Fibroblast of skin of left biceps (primary cell): Measurements from ENCODE around the gene COL27A1.

Experiments
- DNase-seq, 2 experiments: peaks; one replicate each; pipeline ENCODE4 v3.0.0-alpha.2; 2013; ENCODE audit warnings: low read depth in 2 of 2

The COL27A1 gene

DNA sequence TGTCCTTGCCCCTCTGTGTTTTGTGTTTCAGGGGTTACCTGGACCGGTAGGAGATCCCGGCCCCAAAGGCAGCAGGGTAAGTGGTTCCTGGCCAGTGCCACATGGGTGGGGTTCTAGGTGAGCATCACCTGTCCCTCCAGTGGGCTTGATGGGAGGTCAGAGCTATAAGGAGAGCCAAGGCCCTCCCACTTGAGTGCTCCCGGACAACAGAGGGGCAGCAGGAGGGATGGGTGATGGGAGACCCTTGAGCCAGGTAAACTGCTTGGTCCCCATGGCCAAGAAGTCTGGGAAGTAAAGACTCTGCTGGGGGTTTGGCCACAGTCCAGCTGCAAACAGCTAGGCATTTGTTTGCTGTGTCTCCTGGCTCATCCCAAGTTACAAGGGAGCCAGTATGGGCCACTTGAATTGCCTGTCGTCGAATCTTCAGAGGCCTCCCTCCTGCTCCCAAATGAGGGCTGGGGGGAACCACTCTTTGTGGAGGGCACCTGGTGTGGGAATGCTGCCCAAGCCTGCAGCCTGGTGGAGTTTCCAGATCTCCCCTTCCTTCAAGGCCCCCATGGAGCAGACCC, 51.0 kb downstream of the COL27A1 start:
- no peak for DNase-seq

DNA sequence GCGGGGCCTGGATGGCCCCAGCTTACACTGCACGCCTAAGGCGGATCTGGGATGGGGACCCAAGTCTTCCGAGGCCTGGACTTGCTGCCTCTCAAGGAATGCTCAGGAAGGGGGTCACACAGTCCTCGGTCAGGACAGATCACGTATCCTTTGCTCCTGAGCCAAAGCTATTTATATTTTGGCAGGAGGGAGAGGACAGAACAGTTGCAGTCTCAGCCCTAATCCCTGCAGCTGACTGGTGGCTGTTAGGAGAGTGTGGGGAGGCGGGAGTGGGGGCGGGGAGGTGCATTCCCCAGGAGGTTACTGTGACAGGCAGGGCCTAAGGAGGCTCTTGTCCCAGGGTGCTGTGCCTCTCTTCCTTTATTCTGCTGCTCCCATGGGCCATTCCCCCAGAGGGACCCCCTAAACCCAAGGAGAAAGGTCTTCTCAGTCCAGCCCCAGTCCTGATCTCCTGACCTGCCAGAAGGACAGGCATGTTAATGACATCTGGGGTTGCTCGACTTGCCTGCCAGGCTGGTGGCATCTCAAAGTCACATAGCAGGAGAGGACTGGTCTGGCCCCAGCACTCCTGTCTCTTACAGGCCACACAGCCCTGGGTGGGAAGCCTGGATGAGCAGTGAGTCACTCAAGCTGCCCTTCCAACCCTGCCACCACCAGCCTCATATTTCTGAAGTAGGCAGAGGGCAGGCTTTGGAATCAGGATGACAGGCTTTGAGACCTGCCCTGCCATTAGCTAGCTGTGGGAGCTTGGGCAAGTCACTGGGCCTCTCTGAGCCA, 51.9 kb downstream of the COL27A1 start:
- DNase-seq: no peak

DNA sequence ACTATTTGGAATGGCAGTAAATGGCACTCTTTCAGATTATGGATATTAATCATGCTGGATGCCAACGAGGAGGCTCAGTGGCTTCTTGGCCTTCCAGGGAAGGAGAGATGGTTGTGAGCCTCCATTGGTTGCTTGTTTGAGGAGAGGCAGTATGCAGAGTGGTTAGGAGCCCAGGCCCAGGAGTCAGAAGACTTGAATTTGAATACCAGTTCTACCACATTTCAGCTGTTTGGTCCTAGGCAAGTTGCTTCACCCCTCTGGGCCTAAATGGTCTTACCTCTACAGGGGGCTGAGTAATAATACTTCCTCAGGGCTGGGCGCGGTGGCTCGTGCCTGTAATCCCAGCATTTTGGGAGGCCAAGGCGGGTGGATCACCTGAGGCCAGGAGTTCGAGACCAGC, 52.5 kb downstream of the COL27A1 start:
- DNase-seq: no peak

DNA sequence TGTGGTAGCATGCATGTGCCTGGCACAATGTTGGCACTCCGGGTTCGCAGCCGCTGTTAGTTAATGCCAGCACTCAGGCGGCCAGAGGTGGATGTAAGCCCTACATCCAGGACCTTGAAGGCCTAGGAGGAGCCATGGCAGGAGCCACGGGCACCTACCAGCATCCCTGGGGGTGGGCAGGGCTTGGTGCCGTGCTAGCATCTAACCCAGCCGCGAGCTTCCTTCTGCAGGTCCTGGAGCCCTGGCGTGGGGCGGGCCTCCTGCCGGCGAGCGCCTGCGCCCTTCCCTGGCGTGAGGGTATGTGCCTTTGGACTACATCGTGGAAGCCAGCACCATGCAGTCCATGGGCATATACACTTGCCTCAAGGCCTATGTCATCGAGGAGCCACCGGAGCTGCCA, 53.8 kb downstream of the COL27A1 start:
- DNase-seq: no peak

DNA sequence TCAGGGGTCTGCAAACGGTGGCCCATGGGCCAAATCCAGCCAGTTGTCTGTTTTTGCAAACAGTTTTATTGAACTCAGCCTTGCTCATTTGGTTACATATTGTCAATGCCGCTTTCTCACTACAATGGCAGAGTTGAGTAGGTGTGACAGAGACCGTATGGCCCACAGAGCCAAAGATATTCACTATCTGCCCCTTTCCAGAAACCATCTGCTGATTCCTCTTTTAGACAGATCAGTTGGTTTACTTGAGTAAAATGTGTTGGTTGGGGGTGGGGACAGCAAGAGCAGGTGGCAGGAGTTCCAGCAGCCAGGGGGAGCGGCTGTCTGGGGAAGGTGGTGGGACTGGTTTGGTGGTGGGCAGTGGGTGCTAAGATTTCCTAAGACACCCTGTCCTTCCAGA, 54.8 kb downstream of the COL27A1 start:
- DNase-seq: no peak

DNA sequence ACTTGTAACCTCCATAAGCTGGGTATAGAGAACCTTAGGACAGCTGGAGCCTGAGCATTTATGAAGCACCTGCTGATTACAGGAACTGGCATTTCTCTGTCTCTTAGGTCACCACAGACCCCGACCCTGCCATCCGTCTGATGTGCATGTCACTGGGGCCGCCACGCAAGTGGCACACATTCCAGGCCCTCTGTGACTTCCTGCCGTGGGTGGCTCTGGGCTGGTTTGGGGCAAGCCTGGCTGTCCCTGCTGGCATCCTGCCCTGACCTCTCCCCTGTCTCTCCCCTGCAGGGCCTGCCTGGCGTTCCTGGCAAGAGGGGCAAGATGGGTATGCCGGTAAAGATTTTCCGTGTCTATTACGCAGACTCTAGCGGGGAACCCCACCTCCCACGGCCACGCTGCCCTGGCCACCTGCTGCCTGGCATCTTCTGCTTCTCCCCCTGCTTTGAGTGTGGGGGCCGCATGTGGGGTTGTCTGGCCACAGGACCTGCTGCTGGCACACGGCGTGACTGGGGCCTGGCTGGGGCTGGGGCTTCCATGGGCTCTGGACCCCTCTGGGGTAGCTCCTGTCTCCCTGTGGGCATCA, 55.4 kb downstream of the COL27A1 start:
- DNase-seq: no peak

DNA sequence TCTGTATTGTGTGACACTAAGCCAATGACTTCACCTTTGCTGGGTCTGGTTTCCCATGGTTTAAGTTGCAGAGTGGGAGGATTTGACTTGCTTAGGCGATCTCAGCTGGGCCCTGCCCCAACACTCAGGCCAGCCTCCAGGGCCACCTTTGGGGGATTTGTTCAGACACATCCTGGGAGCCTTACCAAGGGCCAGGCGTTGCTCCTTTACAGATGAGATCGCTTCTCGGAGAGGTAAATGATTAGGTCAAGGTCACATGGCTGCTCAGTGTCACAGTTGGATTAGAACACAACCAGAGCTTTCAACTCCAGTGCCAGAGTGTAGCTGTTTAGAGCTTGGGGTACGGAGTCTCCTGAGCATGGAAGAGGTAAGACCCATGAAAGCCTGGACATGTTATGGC, 57.5 kb downstream of the COL27A1 start:
- no peak for DNase-seq

DNA sequence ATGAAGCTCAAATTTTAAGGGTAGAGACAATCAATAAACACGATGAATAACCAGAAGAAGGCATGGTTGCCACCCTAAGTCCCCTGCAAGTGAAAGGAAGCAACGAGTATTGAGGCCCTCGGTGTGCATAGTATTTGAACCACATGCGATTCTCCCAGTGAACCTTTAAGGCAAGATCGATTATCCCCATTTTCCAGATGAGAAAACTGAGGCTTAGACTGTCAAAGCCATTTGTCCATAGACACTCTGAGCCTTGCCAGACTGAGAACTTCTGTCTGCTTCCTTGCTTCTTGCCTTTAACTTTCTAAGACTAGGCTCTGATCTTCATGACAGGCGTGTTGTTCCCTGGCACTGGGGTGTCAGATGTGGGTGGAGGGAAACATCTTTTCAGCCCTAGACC, 58.2 kb downstream of the COL27A1 start:
- no peak for DNase-seq

DNA sequence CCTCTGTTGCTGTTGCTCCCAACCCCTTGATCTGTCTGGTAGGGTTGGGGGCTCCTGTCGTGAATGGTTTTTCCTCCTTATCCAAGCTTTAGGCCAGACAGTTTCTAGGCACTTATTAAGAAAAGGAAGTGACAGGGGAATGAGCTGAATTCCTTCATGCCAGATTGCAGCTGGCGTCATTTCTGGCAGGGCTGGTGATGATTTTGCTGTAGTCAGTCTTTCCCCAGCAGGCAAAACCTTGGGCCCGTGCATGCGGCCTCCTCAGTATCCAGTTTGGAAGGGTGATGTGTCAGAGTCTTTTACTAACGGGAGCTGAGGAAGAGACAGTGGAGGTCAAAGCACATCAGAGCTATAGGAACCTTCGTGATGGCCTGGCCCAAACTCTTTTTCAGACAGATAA, 58.8 kb downstream of the COL27A1 start:
- peak; percentile 25 to 33 for DNase-seq

DNA sequence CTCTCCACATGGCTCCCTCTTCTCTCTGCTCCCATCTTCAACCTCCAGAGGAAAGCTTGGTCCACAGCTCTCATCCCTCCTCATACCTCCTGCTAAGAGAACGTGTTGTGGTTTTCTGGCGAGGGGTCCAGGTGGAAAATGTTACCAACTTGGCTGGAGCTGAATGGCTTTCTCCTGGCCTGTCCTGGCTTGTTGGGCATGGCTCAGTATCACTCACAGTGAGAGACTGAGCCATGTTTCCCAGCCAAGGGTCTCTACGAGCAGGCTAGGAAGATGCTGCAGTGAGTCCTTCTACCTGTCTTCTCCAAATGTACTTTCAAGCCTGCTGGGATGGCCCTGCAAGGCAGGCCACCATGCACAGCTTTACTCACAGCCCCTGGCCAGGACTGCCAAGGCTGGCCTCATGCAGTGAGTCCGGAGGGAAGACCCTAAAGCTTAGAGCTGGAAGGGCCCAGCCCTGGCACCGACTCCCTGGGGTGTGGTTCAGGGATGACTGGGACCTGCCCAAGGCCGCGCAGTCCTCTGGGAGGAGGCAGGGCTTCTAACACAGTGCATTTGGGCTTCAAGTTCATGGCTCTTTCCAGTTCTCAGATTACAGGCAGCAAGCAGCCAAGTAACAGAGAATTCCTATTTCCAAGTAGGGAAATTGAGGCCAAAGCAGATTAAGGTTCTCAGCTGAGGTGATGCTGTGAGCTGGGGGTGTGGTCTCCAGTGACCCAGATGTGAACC, 59.5 kb downstream of the COL27A1 start:
- no peak for DNase-seq

DNA sequence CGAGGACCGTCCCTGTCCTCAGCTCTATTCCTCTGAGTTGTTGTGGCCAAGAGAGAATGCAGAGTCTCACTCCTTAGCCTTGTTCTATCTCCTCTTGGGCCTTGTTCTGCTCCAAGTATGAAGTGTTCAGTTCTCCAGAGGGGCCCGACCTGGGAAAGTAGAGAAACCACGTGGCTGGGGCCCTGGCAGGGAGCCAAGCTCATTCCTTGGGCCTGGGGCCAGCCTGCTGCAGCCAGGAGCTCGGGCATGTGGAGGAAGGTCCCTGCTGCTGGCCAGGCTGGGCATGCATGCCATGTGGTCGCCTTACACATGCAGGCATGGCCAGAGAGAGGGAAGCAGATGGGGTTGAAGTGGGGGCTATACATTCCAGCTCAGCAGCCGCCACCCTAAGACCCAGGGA, 60.7 kb downstream of the COL27A1 start:
- DNase-seq: no peak

DNA sequence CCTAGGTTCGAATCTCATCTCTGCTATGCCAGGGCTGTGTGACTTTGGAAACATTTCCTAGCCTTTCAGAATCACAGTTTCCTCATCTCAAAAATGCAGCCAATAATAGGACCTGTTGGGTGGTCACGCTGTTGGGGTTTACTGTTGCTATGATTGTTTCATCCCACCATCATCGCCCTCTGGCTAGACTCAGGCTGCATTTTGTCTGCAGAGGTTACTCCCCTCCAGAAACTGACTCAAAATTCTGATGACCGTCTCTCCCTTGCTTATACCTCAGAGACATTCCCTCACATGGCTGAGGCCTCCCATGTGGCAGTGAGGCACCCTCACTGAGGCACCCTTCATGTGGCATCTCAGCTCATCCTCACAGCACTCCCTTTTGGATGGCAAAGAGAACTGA, 61.6 kb downstream of the COL27A1 start:
- no peak for DNase-seq

DNA sequence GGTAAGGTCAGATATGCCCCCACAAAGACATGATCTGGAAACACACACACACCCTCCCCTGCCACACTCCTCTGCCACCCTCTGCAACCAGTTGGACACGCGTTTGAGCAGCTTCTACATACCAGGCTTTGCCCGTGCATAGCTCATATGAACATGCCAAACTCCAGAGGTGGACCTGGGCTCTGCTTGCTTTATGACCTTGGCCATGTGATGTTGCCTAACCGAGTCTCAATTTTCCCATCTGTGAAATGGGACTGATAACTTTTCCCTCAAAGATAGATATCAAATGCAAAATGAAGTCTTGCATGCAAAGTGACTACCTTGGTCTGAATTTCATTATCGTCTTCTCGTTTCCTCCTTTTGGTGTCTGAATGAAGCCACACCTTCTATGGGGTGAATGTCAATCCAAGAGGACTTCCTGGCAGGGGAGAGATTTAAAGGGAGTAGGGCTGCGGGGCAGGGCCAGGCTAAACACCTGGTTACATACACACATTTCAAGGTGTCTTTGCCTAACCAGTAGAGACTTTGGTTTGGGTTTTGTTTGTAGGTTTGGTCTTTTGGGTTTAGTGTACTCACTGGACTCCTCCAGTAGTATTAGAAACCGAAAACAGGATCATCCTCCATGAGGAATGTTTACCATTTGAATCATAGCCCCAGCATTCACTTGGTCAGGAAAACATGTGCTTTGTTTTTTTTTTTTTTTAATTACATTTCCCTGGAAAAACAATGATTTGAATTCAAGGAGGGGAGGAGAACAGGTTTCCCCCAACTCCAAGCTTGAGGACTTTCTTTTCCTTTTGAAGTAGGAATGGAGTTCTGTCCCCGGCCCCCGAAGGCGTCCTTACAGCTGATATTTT, 63.2 kb downstream of the COL27A1 start:
- no peak for DNase-seq

DNA sequence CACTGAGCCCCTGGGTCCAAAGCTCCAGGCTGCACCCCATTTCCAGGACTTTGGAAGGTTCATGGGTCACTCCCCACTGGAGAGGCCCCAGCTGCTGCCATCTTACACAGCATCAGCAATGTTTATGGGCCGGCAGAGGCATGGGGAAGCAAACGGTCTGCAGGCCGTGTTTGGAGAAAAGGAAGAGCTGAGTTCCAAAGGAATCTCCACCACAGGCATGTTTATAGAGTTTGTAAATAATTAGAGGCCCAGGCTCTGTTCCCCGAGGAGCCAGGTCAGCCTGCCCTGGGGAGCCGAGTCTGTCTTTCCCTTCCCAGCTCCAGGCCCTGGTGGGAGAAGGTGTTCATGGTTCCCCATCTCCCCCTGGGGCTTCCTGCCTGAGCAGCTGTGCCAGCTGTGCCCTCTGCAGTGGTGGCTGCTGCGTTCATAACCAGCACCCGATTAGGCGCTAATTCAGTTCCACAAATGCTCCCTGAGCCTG, 64.8 kb downstream of the COL27A1 start:
- no peak for DNase-seq

DNA sequence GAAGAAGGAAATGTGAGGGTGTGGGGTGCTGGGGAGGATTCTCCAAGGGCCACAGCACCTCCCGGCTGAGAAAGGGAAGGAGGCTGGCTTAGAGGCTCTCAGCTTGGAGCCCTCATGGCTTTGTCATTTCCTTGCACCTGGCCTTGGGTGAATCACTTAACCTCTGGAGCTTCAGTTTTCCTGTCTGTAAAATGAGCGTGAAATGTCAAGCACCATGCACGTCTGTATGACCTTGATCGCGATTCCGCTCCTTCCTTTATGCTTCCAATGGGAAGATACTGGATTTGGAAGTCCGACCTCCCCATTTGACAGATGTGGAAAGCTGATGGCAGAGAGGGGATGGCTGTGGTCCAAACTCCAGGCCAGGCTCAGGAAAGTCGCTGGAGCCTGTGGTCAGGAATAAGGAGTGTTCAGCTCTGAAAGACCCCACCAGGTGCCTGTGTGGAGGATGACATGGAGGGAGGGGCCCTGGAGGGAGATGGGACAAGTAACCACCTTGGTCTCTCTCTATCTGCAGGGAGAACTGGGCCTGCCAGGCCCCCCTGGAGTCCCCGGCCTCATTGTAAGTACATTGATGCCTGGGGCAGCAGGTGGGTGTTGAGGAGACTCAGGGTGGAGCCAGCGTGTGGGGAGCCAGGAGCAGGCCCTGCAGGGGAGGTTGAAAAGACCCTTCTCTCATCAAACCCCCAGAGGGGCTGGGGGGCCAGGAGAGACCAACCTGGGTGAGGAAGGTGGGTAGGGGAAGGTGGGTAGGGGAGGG, 66.5 kb downstream of the COL27A1 start:
- DNase-seq: no peak

DNA sequence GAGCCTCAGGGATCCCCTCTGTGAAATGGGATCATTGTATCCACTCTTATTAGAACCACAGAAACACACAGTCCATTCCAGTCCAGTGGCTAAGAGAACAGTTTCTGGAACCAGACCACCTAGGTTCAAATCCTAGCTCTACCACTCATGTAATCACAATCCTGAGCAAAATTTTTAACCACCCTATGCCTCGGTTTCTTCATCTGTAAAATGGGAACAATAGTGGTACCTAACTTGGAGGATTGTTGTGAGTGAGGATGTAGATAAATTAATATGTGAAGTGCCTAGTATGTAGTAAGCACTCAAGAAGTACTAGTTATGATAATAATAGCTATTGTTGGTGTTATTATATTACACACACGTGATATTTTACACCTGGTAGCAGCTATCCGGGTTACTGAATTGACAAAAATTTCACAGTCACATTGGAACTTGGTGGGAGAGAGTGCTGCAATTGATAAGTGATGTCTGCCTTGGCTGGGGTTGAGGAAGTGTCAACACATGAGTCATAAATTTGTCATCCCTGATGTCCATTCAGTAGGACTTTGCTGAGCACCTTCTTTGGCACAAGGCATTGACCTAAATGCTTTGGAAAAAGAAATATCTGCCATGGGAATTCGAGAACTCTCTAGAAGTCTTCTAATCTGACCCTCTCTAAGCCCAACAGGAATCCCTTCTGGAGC, 68.4 kb downstream of the COL27A1 start:
- no peak for DNase-seq

DNA sequence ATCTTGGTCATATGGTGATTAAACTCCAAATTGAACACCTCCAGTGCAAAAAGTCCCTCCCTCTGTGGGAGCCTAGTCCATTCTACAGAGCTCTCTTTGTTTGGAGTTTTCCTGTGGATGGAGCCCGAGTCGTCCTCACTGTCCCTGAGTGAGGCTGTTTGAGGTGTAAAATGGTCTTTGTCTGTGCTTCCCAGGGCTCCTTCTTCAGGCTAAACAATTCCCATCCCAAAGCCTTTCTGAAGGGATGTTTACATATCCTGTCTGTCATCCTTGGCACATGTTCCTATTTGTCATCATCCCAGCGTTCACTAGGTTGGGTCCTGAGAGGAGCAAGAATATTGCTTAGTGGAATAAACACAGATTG, 68.9 kb downstream of the COL27A1 start:
- no peak for DNase-seq

DNA sequence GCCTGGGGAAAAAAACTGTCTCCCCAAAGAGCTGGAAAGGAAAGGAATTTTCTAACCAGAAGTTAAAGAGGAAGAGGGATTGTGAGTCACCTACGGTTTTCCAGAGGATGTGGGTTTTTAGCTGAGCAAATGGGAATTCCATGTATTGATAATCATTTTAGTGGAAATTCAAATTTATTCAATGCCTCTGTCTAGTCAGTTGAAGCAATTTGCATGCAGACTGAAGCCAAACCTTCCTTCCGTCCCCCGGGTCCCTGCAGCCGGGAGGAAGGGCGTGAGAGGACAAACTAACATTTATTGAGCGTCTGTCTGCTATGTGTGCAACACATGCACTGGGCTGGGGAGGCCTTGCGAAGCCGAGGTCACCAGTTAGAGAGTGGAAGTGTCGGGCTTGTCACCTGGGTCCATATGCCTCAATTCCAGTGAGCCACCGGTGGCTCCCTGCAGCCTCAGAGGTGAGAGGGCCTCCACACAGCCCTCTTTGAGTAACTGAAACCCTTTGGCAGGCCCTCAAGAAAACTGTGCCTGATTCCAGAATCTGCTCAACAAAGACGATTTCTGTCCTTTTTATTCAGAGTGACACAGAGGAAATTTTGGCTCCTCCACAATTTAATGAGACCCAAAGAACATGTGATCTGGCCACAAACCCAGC, 70.3 kb downstream of the COL27A1 start:
- DNase-seq: peak in 1 of 2 experiments; percentile 32

DNA sequence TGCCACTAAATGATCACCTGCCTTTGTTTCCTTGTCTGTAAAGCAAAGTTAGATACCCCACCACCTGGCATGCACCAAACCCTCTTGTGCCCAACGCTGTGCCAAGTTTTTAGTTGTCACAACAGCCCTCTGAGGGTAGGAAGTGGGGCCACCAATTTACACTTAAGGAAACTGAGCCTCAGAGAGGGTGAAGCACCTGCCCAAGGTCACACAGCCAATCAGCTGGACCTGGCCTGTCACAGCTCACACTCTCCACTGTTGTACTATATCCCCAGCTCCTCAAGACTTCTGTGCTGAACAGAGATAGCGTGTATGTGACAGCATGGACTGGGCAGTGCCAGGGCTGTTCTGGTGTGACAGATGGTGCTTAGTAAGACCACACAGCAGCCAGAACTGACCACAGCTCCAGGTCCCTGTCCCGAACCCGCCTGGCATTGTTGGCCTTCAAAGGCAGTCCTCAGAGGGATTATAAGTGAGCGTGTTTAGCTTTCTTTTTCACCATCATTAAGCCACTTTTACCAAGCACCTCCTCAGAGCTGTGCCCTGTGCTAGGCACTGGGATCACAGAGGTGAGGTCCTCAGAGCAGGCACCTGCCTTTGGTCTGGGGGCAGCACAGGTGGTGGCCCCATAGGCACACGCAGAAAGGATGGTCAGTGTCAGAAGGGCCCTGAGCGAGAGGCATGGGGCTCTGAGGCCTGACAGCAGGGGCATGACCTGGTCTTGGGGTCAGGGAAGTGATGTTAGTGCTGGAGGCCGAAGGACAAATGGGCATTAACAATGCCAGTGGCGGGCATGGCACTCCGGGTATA, 71.1 kb downstream of the COL27A1 start:
- DNase-seq: no peak
